Endothelial cell (in vitro differentiated cells): ENCODE measurements around the gene RMND5B. TPM values are rescaled to one million over a fixed set of nuclear protein-coding genes. Genes with fewer than 3 reads are reported as not detected.

Source experiments
- DNase-seq: peaks from one replicate; pipeline ENCODE4 v3.0.0; 2021; ENCODE audit warnings: low spot score
- H3K27ac Mint-ChIP-seq: one replicate; pipeline ENCODE4 v1.8.0; 2021; ENCODE audit warnings: mixed read lengths, inconsistent platforms; ENCODE audit not compliant: unreplicated experiment
- H3K27me3 Mint-ChIP-seq: one replicate; pipeline ENCODE4 v1.8.0; 2021; ENCODE audit warnings: mild to moderate bottlenecking, moderate library complexity, mixed read lengths, inconsistent platforms; ENCODE audit not compliant: unreplicated experiment
- H3K36me3 Mint-ChIP-seq: one replicate; pipeline ENCODE4 v1.8.0; 2021; ENCODE audit warnings: mild to moderate bottlenecking, low read depth, mixed read lengths, inconsistent platforms; ENCODE audit not compliant: unreplicated experiment
- H3K4me1 Mint-ChIP-seq: one replicate; pipeline ENCODE4 v1.8.0; 2021; ENCODE audit warnings: mild to moderate bottlenecking, mixed read lengths, inconsistent platforms; ENCODE audit not compliant: unreplicated experiment
- H3K4me3 Mint-ChIP-seq: one replicate; pipeline ENCODE4 v1.8.0; 2021; ENCODE audit warnings: mild to moderate bottlenecking, mixed read lengths, inconsistent platforms; ENCODE audit not compliant: unreplicated experiment
- H3K9me3 Mint-ChIP-seq: one replicate; pipeline ENCODE4 v1.8.0; 2021; ENCODE audit warnings: mixed read lengths, inconsistent platforms; ENCODE audit not compliant: unreplicated experiment
- CTCF ChIP-seq: fragments of 200-600 bp; sonication (generic); IDR thresholded peaks from one replicate; pipeline ENCODE4 v1.5.0; 2021; ENCODE audit warnings: antibody characterized with exemption; ENCODE audit not compliant: unreplicated experiment
- total RNA-seq: library from RNA; stranded (reverse); fragmentation: NEBNext Ultra II Directional; extraction: Animal tissue kit (Norgen Biotek cat#: 25700); gene quantifications from one replicate; pipeline ENCODE4 v1.2.1, GENCODE V29; 2021; ENCODE audit not compliant: unreplicated experiment

The RMND5B gene
- total RNA-seq, 1 donor from 2014 or later: 70.4 TPM

- H3K4me1 Mint-ChIP-seq: peaks cover 31% of the 10 kb centered on the region
- H3K36me3 Mint-ChIP-seq: peaks cover 49% of the 10 kb centered on the region
- peaks cover 17% of the 10 kb centered on the region for H3K27me3 Mint-ChIP-seq
- peak overlapping the region; percentile 53 for H3K4me3 Mint-ChIP-seq
- peaks cover 4% of the 10 kb centered on the region for H3K9me3 Mint-ChIP-seq
- TF ChIP-seq CTCF: no peak
- no peak for DNase-seq
- peak overlapping the region; percentile 30 for H3K27ac Mint-ChIP-seq
Measured at GRCh38 chr5:178150977-178151734, 20.3 kb downstream of the RMND5B start.

- Mint-ChIP-seq H3K9me3 (peaks cover 4% of the 10 kb centered on the region), H3K36me3 (peaks cover 32% of the 10 kb centered on the region), H3K4me1 (peaks cover 31% of the 10 kb centered on the region), H3K27me3 (peaks cover 20% of the 10 kb centered on the region), H3K4me3 (peak overlapping the region; percentile 96), H3K27ac (peak overlapping the region; percentile 61)
- TF ChIP-seq CTCF: no peak
- DNase-seq: no peak
Measured at GRCh38 chr5:178152491-178153444, 22.0 kb downstream of the RMND5B start.

GRCh38 chr5:178153530-178154340 lies 22.9 kb downstream of the RMND5B start, which contains the start of gene NHP2:
NHP2 (minus strand) TSS chr5:178153885; CDS start chr5:178153817, 68 bp downstream.
- TF ChIP-seq CTCF: no peak

GRCh38 chr5:178155065-178155464 lies 24.3 kb downstream of the RMND5B start:
- H3K27me3 Mint-ChIP-seq: peaks cover 12% of the 10 kb centered on the region
- peaks cover 16% of the 10 kb centered on the region for H3K36me3 Mint-ChIP-seq
- H3K27ac Mint-ChIP-seq: no peak overlapping the region
- no peak for TF ChIP-seq CTCF
- H3K4me3 Mint-ChIP-seq: no peak overlapping the region
- DNase-seq: no peak
- H3K9me3 Mint-ChIP-seq: peaks cover 2% of the 10 kb centered on the region
- H3K4me1 Mint-ChIP-seq: peaks cover 22% of the 10 kb centered on the region

More at GRCh38 chr5:178153530-178154340, 22.9 kb downstream of the RMND5B start, which contains the start of gene NHP2:
- Mint-ChIP-seq H3K9me3 (peaks cover 4% of the 10 kb centered on the region), H3K27me3 (peaks cover 15% of the 10 kb centered on the region), H3K36me3 (peaks cover 24% of the 10 kb centered on the region), H3K4me3 (peak within 1 kb of the TSS; percentile 96), H3K27ac (peak within 1 kb of the TSS; percentile 61), H3K4me1 (peaks cover 27% of the 10 kb centered on the region)
- DNase-seq: peak; percentile 97
